Nephron (organoid): ENCODE results near the gene NMB.

ENCODE experiments used
- H3K27ac Mint-ChIP-seq, 3 experiments: 2 replicates each; pipeline ENCODE4 v1.8.0; 2020; ENCODE audit warnings: mixed read lengths in 3 of 3, mild to moderate bottlenecking in 2 of 3, moderate library complexity in 1 of 3
- H3K27me3 Mint-ChIP-seq: 2 replicates; pipeline ENCODE4 v1.8.0; 2021; ENCODE audit warnings: low read depth, mild to moderate bottlenecking, moderate library complexity, mixed read lengths
- H3K36me3 Mint-ChIP-seq: 2 replicates; pipeline ENCODE4 v1.8.0; 2020; ENCODE audit warnings: low read depth, mixed read lengths
- H3K4me1 Mint-ChIP-seq: 2 replicates; pipeline ENCODE4 v1.8.0; 2020; ENCODE audit warnings: mixed read lengths
- H3K4me3 Mint-ChIP-seq, 3 experiments: 2 replicates each; pipeline ENCODE4 v1.8.0; 2020; ENCODE audit warnings: mild to moderate bottlenecking in 3 of 3, mixed read lengths in 3 of 3, moderate library complexity in 2 of 3
- H3K9me3 Mint-ChIP-seq: 2 replicates; pipeline ENCODE4 v1.8.0; 2020; ENCODE audit warnings: mixed read lengths
- TF ChIP-seq, protein P1 (sequence below), 3 experiments: fragments of 200-600 bp; sonication (generic); IDR thresholded peaks; one replicate each; pipeline ENCODE4 v1.5.0; 2021; ENCODE audit warnings: antibody characterized with exemption in 3 of 3; ENCODE audit not compliant: unreplicated experiment in 3 of 3

NMB gene

DNA sequence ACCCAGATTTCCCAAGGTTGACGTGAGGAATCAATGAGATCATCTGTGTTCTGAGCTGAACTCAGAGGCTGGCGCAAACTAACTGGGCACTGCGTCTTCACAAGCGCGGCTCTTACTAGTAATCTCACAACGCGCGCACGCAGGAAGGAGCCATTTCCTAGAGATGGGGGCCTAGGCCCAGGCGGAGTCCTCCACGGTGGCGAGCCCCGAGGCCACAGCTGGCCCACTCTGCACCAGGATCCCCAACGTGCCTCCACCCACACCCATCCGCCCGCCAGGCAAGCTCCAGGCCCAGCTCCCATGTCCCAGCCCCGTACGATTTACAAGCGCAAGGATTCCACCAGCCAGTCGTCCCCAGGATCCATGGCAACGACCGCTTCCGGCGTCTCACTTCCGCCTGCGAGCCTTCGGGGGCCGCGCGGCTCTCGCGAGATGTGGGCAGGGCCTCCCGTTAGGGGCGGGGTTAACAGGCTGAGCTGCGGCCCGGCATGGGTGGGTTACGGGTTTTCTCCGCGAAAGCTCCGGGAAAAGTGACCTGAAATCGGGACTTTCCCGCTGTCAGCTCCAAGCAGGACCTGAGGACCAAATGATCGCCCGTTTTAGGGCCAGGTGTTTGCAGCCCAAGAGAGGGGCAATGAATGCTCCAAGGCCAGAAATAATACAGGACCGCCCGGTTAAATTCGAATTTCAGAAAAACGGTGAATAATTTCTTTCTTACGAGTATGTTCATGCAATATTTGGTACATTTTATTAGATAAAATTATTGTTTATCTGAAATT is 3.9 kb downstream of the NMB start, which contains the start of gene WDR73:
Gene WDR73, minus strand, starts transcription at position 374 of the 779 bp plus-strand sequence. Its CDS starts 9 bp downstream, at position 365.
- peaks cover 27% of the 10 kb centered on the region for H3K4me1 Mint-ChIP-seq
- H3K4me3 Mint-ChIP-seq = peak within 1 kb of the TSS; percentile 97 to 98 (median 98)
- H3K27me3 Mint-ChIP-seq = no peaks in the 10 kb centered on the region
- no peaks in the 10 kb centered on the region for H3K9me3 Mint-ChIP-seq
- peak within 1 kb of the TSS; percentile 96 to 99 (median 99) for H3K27ac Mint-ChIP-seq
- TF ChIP-seq, protein P1, sequence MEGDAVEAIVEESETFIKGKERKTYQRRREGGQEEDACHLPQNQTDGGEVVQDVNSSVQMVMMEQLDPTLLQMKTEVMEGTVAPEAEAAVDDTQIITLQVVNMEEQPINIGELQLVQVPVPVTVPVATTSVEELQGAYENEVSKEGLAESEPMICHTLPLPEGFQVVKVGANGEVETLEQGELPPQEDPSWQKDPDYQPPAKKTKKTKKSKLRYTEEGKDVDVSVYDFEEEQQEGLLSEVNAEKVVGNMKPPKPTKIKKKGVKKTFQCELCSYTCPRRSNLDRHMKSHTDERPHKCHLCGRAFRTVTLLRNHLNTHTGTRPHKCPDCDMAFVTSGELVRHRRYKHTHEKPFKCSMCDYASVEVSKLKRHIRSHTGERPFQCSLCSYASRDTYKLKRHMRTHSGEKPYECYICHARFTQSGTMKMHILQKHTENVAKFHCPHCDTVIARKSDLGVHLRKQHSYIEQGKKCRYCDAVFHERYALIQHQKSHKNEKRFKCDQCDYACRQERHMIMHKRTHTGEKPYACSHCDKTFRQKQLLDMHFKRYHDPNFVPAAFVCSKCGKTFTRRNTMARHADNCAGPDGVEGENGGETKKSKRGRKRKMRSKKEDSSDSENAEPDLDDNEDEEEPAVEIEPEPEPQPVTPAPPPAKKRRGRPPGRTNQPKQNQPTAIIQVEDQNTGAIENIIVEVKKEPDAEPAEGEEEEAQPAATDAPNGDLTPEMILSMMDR (IDR thresholded peaks at IDR 0.05; ENCODE audit: unreplicated experiment in 3 of 3) = no peak
- H3K36me3 Mint-ChIP-seq = peaks cover 18% of the 10 kb centered on the region

DNA sequence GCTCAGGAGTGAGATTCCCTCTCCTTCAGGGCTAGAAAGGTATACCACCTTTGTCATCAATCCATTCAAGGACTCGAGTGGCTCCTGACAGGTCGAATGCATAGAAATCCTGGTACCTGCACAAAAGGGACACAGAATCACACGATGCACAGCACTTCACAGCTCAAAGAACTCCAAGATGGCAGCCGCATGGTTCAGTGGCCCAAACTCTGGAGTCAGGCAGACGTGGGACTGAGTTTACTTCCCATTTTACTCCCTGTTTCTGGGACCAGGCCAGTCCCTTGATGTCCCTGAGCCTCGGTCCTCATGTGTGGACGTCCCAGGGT is 4.5 kb downstream of the NMB start:
- peaks cover 29% of the 10 kb centered on the region for H3K4me1 Mint-ChIP-seq
- no peaks in the 10 kb centered on the region for H3K9me3 Mint-ChIP-seq
- peaks cover 23% of the 10 kb centered on the region for H3K36me3 Mint-ChIP-seq
- H3K27ac Mint-ChIP-seq = peak overlapping the region; percentile 96 to 99 (median 99)
- H3K27me3 Mint-ChIP-seq = no peaks in the 10 kb centered on the region
- H3K4me3 Mint-ChIP-seq = peak overlapping the region; percentile 97 to 98 (median 98)
- TF ChIP-seq, protein P1 (IDR thresholded peaks at IDR 0.05; ENCODE audit: unreplicated experiment in 3 of 3) = no peak

DNA sequence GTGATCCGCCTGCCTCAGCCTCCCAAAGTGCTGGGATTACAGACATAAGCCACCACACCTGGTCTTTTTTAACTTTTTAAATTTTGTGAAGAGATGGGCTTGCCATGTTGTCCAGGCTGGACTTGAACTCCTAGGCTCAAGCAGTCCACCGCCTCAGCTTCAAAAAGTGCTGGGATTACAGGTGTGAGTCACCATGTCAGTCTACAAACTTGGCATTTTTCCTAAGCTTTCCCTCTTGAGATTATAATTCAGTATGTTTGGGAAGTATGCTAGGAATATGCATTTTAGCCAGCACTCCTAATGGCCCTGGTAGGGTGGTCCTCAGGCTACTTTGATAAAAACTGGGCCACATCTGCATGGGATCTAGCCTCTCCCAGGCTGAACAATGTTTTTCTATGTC is 8.3 kb downstream of the NMB start:
- Mint-ChIP-seq H3K27me3 (no peaks in the 10 kb centered on the region), H3K27ac (no peak overlapping the region), H3K4me3 (no peak overlapping the region), H3K36me3 (peaks cover 46% of the 10 kb centered on the region), H3K9me3 (no peaks in the 10 kb centered on the region), H3K4me1 (peaks cover 25% of the 10 kb centered on the region)
- TF ChIP-seq, protein P1 (IDR thresholded peaks at IDR 0.05; ENCODE audit: unreplicated experiment in 3 of 3) = no peak

DNA sequence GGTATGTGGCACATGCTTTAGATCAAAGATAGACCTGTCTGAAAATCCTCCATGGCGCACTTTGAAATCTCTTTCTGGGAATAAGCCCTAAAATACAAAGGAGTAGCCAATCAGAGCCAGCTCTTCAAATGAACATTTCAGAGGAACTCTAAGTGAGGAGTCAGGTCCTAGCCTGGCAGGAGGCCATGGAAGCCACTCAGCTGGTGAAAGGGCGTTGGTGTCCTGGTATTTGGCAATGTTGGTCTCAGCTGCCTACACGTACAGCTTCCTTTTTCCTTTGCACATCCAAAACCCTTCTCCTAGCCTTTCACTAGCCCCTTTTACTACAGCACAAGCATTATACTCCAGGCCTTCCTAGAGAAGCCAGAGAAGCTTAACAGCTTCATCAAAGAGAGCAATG is 9.5 kb downstream of the NMB start:
- Mint-ChIP-seq H3K4me1 (peaks cover 18% of the 10 kb centered on the region), H3K27ac (no peak overlapping the region)

DNA sequence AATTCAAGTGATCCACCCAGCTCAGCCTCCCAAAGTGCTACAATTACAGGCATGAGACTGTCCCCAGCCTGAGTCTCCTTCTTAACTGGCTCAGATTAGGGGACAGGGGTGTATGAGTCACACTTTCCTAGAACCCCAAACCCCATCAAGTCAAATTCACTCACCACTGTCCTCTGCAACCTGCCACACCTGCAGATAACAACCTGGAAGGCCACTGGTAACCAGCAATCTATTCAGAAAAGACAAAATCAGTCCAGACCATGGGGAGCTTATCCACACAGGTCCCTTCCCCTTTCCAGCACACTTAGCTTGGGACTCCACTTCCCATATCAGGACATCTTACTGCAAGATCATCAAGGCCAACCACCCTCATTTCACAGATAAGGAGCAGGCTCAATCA is 10.3 kb downstream of the NMB start:
- TF ChIP-seq, protein P1 (IDR thresholded peaks at IDR 0.05; ENCODE audit: unreplicated experiment in 3 of 3) = no peak
- H3K9me3 Mint-ChIP-seq = no peaks in the 10 kb centered on the region
- H3K4me1 Mint-ChIP-seq = peaks cover 17% of the 10 kb centered on the region

More for the DNA sequence above, 9.5 kb downstream of the NMB start:
- Mint-ChIP-seq H3K4me3 (no peak overlapping the region), H3K27me3 (no peaks in the 10 kb centered on the region), H3K36me3 (peaks cover 48% of the 10 kb centered on the region), H3K9me3 (no peaks in the 10 kb centered on the region)
- TF ChIP-seq, protein P1 (IDR thresholded peaks at IDR 0.05; ENCODE audit: unreplicated experiment in 3 of 3) = no peak

DNA sequence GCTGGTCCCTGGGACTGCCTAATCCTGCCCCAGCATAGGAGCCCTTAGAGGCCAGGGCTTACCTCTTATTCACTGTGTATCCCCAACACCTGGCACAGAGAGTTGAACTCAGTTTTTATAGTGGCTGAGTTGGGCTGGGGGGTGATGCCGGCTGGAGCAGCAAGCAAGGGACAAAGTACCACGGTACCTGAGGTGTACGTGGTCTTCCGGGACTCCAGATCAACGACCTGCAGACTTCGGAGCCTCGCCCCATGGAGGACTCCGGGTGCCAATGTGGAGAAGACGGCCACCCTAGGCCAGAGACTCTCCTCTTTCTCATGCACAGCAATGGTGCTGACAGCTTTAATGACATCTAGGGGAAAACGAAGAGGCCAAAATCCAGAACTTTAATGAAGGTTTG is 12.0 kb downstream of the NMB start:
- Mint-ChIP-seq H3K4me3 (no peak overlapping the region), H3K27me3 (no peaks in the 10 kb centered on the region), H3K9me3 (no peaks in the 10 kb centered on the region), H3K36me3 (peaks cover 50% of the 10 kb centered on the region), H3K4me1 (peaks cover 5% of the 10 kb centered on the region), H3K27ac (no peak overlapping the region)
- TF ChIP-seq, protein P1 (IDR thresholded peaks at IDR 0.05; ENCODE audit: unreplicated experiment in 3 of 3) = no peak

More for the DNA sequence above, 10.3 kb downstream of the NMB start:
- H3K27ac Mint-ChIP-seq = no peak overlapping the region
- H3K36me3 Mint-ChIP-seq = peaks cover 56% of the 10 kb centered on the region
- H3K4me3 Mint-ChIP-seq = no peak overlapping the region
- H3K27me3 Mint-ChIP-seq = no peaks in the 10 kb centered on the region
